Lower leg skin (tissue), 4 donors: ENCODE measurements around the gene TESMIN. TPM values are rescaled to one million over a fixed set of nuclear protein-coding genes. Genes with fewer than 3 reads are reported as not detected.

Source experiments
- DNase-seq, 2 donors: peaks; one replicate each; pipeline ENCODE4 v3.0.0-alpha.2; 2019; ENCODE audit warnings: low spot score in 2 of 2
- H3K4me3 ChIP-seq: fragments of 200-600 bp; sonication (generic); 2 replicates; pipeline ENCODE4 v1.5.1; 2017; ENCODE audit warnings: mild to moderate bottlenecking, low read depth; ENCODE audit not compliant: poor library complexity, severe bottlenecking
- CTCF ChIP-seq, 3 donors: fragments of 450-650 bp; IDR thresholded peaks; one replicate each; pipeline ENCODE4 v1.5.1; 2016; ENCODE audit warnings: antibody characterized with exemption in 3 of 3, mild to moderate bottlenecking in 3 of 3, moderate library complexity in 2 of 3
- POLR2A ChIP-seq, 2 donors: fragments of 450-650 bp; IDR thresholded peaks; one replicate each; pipeline ENCODE4 v1.6.1; 2016 to 2017; ENCODE audit warnings: antibody characterized with exemption in 2 of 2, mild to moderate bottlenecking in 1 of 2, moderate library complexity in 1 of 2
- WGBS, 2 donors: methylation state at CpG; one replicate each; pipeline ENCODE4 v1.1.5; 2018; 5-methylcytosine and 5-hydroxymethylcytosine counted together
- intact Hi-C: fragments of 100-400 bp; cut with DNase I; formaldehyde crosslinking; loops from one replicate; pipeline ENCODE4 v1.15.0; 2023; ENCODE audit warnings: low total_unique reads
- total RNA-seq, 4 donors: library from RNA; depleted of rRNA; stranded (reverse); fragments of >200 nt; gene quantifications; one replicate each; pipeline ENCODE4 v1.1.0, GENCODE V29; 2016

TESMIN gene
- total RNA-seq, 4 donors from 2014 or later: 1.3 to 3.9 (median 2.0) TPM

GRCh38 chr11:68673306-68673945 lies 77.9 kb downstream of the TESMIN start:
- intact Hi-C loops: no loop called here
- TF ChIP-seq POLR2A (IDR thresholded peaks at IDR 0.05) (no peak), CTCF (IDR thresholded peaks at IDR 0.05) (no peak)
- no peak for DNase-seq
- WGBS, 2 donors: 87 to 92% methylated on average over 6 of the region's 6 CpGs
- H3K4me3 ChIP-seq: no peak overlapping the region

- DNase-seq: no peak
- no peak overlapping the region for H3K4me3 ChIP-seq
- TF ChIP-seq POLR2A (IDR thresholded peaks at IDR 0.05) (no peak), CTCF (IDR thresholded peaks at IDR 0.05) (no peak)
- WGBS, 2 donors: 77 to 85% methylated on average over 23 to 26 of the region's 33 CpGs
- intact Hi-C loops: no loop called here
Observed at GRCh38 chr11:68670208-68670992, 80.9 kb downstream of the TESMIN start.

GRCh38 chr11:68669301-68670090 lies 81.8 kb downstream of the TESMIN start:
- no peak for DNase-seq
- no peak overlapping the region for H3K4me3 ChIP-seq
- no peak for TF ChIP-seq POLR2A (IDR thresholded peaks at IDR 0.05)
- no peak for TF ChIP-seq CTCF (IDR thresholded peaks at IDR 0.05)
- WGBS, 2 donors: 87 to 88% methylated on average over 23 to 26 of the region's 27 CpGs
- intact Hi-C loops: no loop called here

GRCh38 chr11:68667511-68668500 lies 83.5 kb downstream of the TESMIN start:
- intact Hi-C loops: no loop called here
- 52 to 69% methylated on average over 18 to 21 of the region's 21 CpGs for WGBS, 2 donors
- DNase-seq: no peak
- no peak overlapping the region for H3K4me3 ChIP-seq
- TF ChIP-seq POLR2A (IDR thresholded peaks at IDR 0.05) (no peak), CTCF (IDR thresholded peaks at IDR 0.05) (no peak)

- TF ChIP-seq POLR2A (IDR thresholded peaks at IDR 0.05) (no peak), CTCF (IDR thresholded peaks at IDR 0.05) (no peak)
- no peak for DNase-seq
- H3K4me3 ChIP-seq: no peak overlapping the region
- WGBS, 2 donors: 47 to 77% methylated on average over 7 to 15 of the region's 15 CpGs
- intact Hi-C loops: no loop called here
Observed at GRCh38 chr11:68666849-68667248, 84.5 kb downstream of the TESMIN start.
